Spleen (tissue), 11 donors: Measurements from ENCODE around the gene DAB1. TPM values are rescaled to one million over a fixed set of nuclear protein-coding genes. Genes with fewer than 3 reads are reported as not detected.

Source experiments
- DNase-seq: peaks from one replicate; pipeline ENCODE4 v3.0.0-alpha.2; 2020
- H3K27ac ChIP-seq, 8 donors: fragments of 200-600 bp; sonication (generic) in 7 of 8; 1 replicate in 4 of 8; 2 replicates in 4 of 8; pipeline versions ENCODE4 v1.5.0 to v1.8.0; 2016 to 2021; ENCODE audit warnings: inconsistent platforms in 4 of 8, mild to moderate bottlenecking in 4 of 8, moderate library complexity in 1 of 8
- H3K27me3 ChIP-seq, 7 donors: fragments of 200-600 bp; sonication (generic) in 6 of 7; replicated peaks in 1 of 7; 1 replicate in 4 of 7; 2 replicates in 3 of 7; pipeline versions ENCODE4 v1.5.0 to v1.8.0; 2016 to 2021; ENCODE audit warnings: inconsistent platforms in 3 of 7, mild to moderate bottlenecking in 1 of 7
- H3K36me3 ChIP-seq, 6 donors: fragments of 200-600 bp; sonication (generic) in 5 of 6; 1 replicate in 4 of 6; 2 replicates in 2 of 6; pipeline versions ENCODE4 v1.5.0 to v1.8.0; 2016 to 2021; ENCODE audit warnings: inconsistent platforms in 2 of 6
- H3K4me1 ChIP-seq, 6 donors: fragments of 200-600 bp; sonication (generic) in 5 of 6; 1 replicate in 3 of 6; 2 replicates in 3 of 6; pipeline versions ENCODE4 v1.5.0 to v1.8.0; 2016 to 2021; ENCODE audit warnings: inconsistent platforms in 3 of 6
- H3K4me3 ChIP-seq, 8 donors: fragments of 200-600 bp; sonication (generic) in 7 of 8; 1 replicate in 4 of 8; 2 replicates in 4 of 8; pipeline versions ENCODE4 v1.5.0 to v1.8.0; 2016 to 2021; ENCODE audit warnings: inconsistent platforms in 4 of 8, mild to moderate bottlenecking in 4 of 8, moderate library complexity in 2 of 8
- H3K9me3 ChIP-seq, 8 donors: fragments of 200-600 bp; sonication (generic) in 7 of 8; 1 replicate in 4 of 8; 2 replicates in 4 of 8; pipeline versions ENCODE4 v1.5.0 to v1.8.0; 2016 to 2021; ENCODE audit warnings: inconsistent platforms in 4 of 8
- POLR2A ChIP-seq, 3 donors: fragments of 450-650 bp; IDR thresholded peaks; one replicate each; pipeline ENCODE4 v1.5.1; 2017; ENCODE audit warnings: antibody characterized with exemption in 3 of 3, mild to moderate bottlenecking in 1 of 3
- POLR2AphosphoS5 ChIP-seq, 3 donors: sonication (generic); formaldehyde crosslinking; IDR thresholded peaks; one replicate each; pipeline ENCODE4 v1.5.1; 2017; ENCODE audit warnings: antibody characterized with exemption in 3 of 3
- WGBS, 5 donors: extraction: QIAGEN DNeasy Blood & Tissue Kit in 3 of 5; methylation state at CpG; one replicate each; pipeline versions ENCODE4 v1.1.5 to v1.1.7; 2013 to 2018; 5-methylcytosine and 5-hydroxymethylcytosine counted together
- intact Hi-C: fragments of 100-400 bp; cut with DNase I; formaldehyde crosslinking; loops from one replicate; pipeline ENCODE4 v1.15.0; 2023; ENCODE audit warnings: low total_unique reads
- polyA plus RNA-seq, 3 donors: library from polyadenylated mRNA; stranded (reverse); fragments of 200-250 nt; gene quantifications; one replicate each; pipeline ENCODE4 v1.2.1, GENCODE V29; 2013
- total RNA-seq, 7 donors: library from RNA; depleted of rRNA in 3 of 7; stranded (reverse); fragments of >200 nt in 3 of 7; fragmentation: NEBNext Ultra II Directional in 4 of 7; extraction: Animal tissue kit (Norgen Biotek cat#: 25700) in 4 of 7; gene quantifications; one replicate each; pipeline versions ENCODE4 v1.1.0 to v1.2.1, GENCODE V29; 2016 to 2021
- TF ChIP-seq, protein P1 (sequence below), 11 experiments: fragments of 200-600 bp in 7 of 11; fragments of 450-650 bp in 4 of 11; sonication (generic) in 4 of 11; IDR thresholded peaks in 8 of 11; conservative IDR thresholded peaks in 3 of 11; 1 replicate in 7 of 11; 2 replicates in 4 of 11; pipeline versions ENCODE4 v1.4.0 to v1.8.0; 2016 to 2021; ENCODE audit warnings: antibody characterized with exemption in 11 of 11, inconsistent platforms in 4 of 11, mild to moderate bottlenecking in 1 of 11
- donor health status: healthy with polysubstance abuse.
- donor health status: DM: no; HTN: no; CAD: no; lungs with moderate emphysema.
- donor health status: DM: no; HTN: no; CAD: no.
- donor health status: Bipolar disorder and iron deficiency.
- donor health status: healthy.
- donor health status: DM: no; HTN: no; CAD: no.
- donor health status: DM: yes; HTN: yes; CAD: no.

Gene DAB1
- total and polyA plus RNA-seq, 10 donors = 0.03 to 0.70 (median 0.26) TPM; not detected in 1

DNA sequence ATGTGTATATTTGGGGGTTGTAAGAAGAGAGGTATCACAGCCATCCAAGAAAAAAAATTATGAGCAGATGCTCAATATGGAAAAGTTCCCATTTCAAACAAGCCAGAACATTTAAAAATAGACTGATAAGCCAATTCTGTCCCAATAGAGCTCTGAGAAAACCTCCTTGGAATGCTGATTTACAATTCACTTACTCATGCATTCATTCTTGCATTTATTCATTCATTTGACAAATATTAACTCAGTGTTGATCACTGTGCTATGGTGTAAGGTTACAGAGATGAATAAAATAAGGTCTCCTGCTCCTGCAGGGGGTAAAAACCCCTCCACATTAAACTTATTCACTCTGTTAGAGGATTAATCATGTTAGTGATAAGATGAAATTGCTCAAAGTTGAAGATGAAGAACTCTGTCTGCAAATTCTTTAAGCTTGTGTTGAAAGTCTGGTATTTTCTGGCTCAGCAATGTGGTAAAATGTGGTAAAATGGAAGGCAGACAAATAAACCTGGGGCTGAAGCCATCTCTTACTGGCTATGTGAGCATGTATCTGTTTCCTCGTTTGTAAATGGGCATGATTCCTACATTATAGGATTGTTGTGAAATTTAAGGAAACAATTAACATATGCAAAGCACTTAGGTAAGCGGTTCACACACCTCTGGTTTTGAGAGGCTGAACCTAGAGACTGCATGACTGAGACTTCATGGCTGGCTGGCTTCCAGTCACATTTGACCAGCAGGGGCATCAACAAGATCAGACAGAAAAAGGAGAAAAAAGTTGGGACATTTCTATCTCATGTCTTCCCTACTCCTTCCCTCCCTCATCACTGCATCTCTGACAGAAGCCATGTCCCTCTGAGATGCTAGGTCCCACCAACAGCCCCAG lies 45.0 kb upstream of the DAB1 start:
- Histone ChIP-seq H3K4me3 (no peak overlapping the region), H3K9me3 (no peaks in the 10 kb centered on the region), H3K27me3 (no peaks in the 10 kb centered on the region), H3K4me1 (no peaks in the 10 kb centered on the region), H3K27ac (no peak overlapping the region), H3K36me3 (no peaks in the 10 kb centered on the region)
- DNase-seq = no peak
- intact Hi-C loops = no loop called here
- TF ChIP-seq POLR2AphosphoS5 (IDR thresholded peaks at IDR 0.05) (no peak), POLR2A (IDR thresholded peaks at IDR 0.05) (no peak)
- TF ChIP-seq, protein P1, sequence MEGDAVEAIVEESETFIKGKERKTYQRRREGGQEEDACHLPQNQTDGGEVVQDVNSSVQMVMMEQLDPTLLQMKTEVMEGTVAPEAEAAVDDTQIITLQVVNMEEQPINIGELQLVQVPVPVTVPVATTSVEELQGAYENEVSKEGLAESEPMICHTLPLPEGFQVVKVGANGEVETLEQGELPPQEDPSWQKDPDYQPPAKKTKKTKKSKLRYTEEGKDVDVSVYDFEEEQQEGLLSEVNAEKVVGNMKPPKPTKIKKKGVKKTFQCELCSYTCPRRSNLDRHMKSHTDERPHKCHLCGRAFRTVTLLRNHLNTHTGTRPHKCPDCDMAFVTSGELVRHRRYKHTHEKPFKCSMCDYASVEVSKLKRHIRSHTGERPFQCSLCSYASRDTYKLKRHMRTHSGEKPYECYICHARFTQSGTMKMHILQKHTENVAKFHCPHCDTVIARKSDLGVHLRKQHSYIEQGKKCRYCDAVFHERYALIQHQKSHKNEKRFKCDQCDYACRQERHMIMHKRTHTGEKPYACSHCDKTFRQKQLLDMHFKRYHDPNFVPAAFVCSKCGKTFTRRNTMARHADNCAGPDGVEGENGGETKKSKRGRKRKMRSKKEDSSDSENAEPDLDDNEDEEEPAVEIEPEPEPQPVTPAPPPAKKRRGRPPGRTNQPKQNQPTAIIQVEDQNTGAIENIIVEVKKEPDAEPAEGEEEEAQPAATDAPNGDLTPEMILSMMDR (IDR thresholded peaks at IDR 0.05 in 8 of 11, conservative IDR thresholded peaks at IDR 0.05 in 3 of 11) = no peak
- 54 to 71% (median 68%) methylated on average over 2 of the region's 2 CpGs for WGBS, 5 donors

DNA sequence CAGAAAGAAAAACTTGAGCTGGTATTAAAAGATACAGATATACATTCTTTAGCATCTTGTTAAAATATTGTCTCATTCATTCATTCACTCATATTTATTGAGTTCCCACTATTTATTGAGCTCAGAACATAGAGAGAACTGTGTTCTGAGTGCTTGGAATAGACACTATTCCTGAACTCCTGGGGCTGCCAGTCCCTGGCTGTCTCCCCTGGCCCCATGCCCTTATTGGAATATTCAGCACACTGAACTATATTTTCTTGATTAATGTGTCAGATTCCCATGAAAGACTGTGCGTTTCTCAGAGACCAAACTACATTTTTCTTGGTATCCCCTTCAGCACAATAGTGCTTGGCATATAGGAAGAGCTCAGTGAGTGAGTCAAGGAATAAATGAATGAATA lies 44.0 kb upstream of the DAB1 start:
- Histone ChIP-seq H3K27me3 (no peaks in the 10 kb centered on the region), H3K4me1 (no peaks in the 10 kb centered on the region), H3K9me3 (no peaks in the 10 kb centered on the region), H3K4me3 (no peak overlapping the region), H3K27ac (no peak overlapping the region), H3K36me3 (no peaks in the 10 kb centered on the region)
- 69 to 85% (median 72%) methylated on average over 1 of the region's 1 CpG for WGBS, 5 donors
- intact Hi-C loops = no loop called here
- TF ChIP-seq POLR2A (IDR thresholded peaks at IDR 0.05) (no peak), POLR2AphosphoS5 (IDR thresholded peaks at IDR 0.05) (no peak)
- TF ChIP-seq, protein P1 (IDR thresholded peaks at IDR 0.05 in 8 of 11, conservative IDR thresholded peaks at IDR 0.05 in 3 of 11) = no peak
- no peak for DNase-seq

DNA sequence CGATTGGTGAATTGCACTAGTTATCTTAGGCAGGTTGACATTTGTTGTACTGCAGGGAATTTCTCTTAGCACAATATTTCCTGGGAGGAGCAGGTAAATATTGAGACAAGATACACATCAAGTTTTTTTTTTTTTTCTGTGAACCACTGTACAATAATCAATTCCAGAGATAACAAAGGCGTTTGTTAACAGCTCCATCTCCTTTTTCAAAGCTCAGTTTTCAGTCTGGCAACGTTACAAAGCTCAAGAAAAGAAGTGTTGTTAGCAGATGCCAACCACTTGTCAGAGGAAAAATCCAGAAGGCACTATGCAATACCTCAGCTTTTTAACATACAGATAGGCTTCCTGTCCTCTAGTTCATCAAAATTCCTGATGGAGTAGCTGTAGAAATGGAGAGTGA lies 40.9 kb upstream of the DAB1 start:
- WGBS, 5 donors = 49 to 60% (median 52%) methylated on average over 3 of the region's 3 CpGs
- H3K4me3 ChIP-seq = no peak overlapping the region
- intact Hi-C loops = no loop called here

DNA sequence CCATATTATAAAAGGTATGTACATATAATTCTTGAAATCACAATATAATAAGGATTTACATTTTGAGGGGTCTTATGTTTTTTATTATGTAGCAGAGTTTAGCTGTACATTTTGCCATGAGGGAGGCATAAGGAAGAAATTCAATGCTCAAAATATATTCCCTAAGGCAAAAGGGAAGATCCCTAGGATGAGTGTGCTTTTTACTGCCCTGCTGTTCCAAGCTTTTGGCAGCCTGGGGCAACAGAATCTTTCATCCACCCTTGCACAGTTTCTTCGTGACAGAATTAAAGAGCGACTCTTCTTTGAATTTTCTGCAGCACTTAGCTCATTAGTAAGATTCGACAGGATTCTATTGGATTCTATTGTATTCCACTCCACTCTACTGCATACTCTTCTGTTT lies 39.5 kb upstream of the DAB1 start:
- Histone ChIP-seq H3K4me3 (no peak overlapping the region), H3K4me1 (no peaks in the 10 kb centered on the region), H3K9me3 (no peaks in the 10 kb centered on the region), H3K27me3 (no peaks in the 10 kb centered on the region), H3K27ac (no peak overlapping the region), H3K36me3 (no peaks in the 10 kb centered on the region)
- intact Hi-C loops = no loop called here
- TF ChIP-seq, protein P1 (IDR thresholded peaks at IDR 0.05 in 8 of 11, conservative IDR thresholded peaks at IDR 0.05 in 3 of 11) = no peak
- TF ChIP-seq POLR2AphosphoS5 (IDR thresholded peaks at IDR 0.05) = no peak
- no peak for TF ChIP-seq POLR2A (IDR thresholded peaks at IDR 0.05)
- WGBS, 5 donors = 61 to 98% (median 62%) methylated on average over 3 of the region's 3 CpGs
- no peak for DNase-seq

More for the DNA sequence above, 40.9 kb upstream of the DAB1 start:
- Histone ChIP-seq H3K9me3 (no peaks in the 10 kb centered on the region), H3K27me3 (no peaks in the 10 kb centered on the region), H3K36me3 (no peaks in the 10 kb centered on the region), H3K4me1 (no peaks in the 10 kb centered on the region), H3K27ac (no peak overlapping the region)
- TF ChIP-seq POLR2A (IDR thresholded peaks at IDR 0.05) (no peak), POLR2AphosphoS5 (IDR thresholded peaks at IDR 0.05) (no peak)
- TF ChIP-seq, protein P1 (IDR thresholded peaks at IDR 0.05 in 8 of 11, conservative IDR thresholded peaks at IDR 0.05 in 3 of 11) = no peak
- DNase-seq = no peak
